ENCODE measurements around the gene GNPAT.

DNA sequence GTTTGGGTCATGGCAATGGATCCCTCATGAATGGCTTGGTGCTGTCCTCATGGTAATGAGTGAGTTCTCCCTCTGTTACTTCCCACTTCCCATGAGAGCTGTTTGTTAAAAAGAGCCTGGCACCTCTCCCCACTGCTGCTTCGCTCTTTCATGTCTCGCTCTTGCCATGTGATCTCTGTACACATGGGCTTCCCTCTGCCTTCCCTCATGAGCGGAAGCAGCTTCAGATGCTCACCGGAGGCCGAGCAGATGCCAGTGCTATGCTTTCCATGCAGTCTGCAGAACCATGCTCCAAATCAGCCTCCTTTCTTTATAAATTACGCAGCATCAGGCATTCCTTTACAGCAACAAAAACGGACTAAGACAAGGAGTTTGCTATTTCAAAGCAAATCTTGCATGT is 14.9 kb upstream of the GNPAT start:
- no peak for TF ChIP-seq POLR2A (IDR thresholded peaks at IDR 0.05)
- TF ChIP-seq POLR2AphosphoS5 (IDR thresholded peaks at IDR 0.05): no peak
- TF ChIP-seq, protein P1, sequence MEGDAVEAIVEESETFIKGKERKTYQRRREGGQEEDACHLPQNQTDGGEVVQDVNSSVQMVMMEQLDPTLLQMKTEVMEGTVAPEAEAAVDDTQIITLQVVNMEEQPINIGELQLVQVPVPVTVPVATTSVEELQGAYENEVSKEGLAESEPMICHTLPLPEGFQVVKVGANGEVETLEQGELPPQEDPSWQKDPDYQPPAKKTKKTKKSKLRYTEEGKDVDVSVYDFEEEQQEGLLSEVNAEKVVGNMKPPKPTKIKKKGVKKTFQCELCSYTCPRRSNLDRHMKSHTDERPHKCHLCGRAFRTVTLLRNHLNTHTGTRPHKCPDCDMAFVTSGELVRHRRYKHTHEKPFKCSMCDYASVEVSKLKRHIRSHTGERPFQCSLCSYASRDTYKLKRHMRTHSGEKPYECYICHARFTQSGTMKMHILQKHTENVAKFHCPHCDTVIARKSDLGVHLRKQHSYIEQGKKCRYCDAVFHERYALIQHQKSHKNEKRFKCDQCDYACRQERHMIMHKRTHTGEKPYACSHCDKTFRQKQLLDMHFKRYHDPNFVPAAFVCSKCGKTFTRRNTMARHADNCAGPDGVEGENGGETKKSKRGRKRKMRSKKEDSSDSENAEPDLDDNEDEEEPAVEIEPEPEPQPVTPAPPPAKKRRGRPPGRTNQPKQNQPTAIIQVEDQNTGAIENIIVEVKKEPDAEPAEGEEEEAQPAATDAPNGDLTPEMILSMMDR (IDR thresholded peaks at IDR 0.05): no peak

All from breast epithelium (tissue), 3 donors.